ENCODE results near the gene TSPAN9. TPM values are rescaled to one million over a fixed set of nuclear protein-coding genes. Genes with fewer than 3 reads are reported as not detected.

The TSPAN9 gene
- total and polyA plus RNA-seq, 11 donors: 70.0 to 387 (median 151) TPM

- peak overlapping the region in 1 of 12 donors; percentile 7 for H3K4me3 ChIP-seq
- TF ChIP-seq CTCF (IDR thresholded peaks at IDR 0.05) (no peak), POLR2A (IDR thresholded peaks at IDR 0.05) (no peak)
- peaks cover 3 to 93% (median 67%) of the 10 kb centered on the region in 12 donors for H3K4me1 ChIP-seq
- 58 to 66% (median 61%) methylated on average over 6 of the region's 6 CpGs for WGBS, 4 donors
- ATAC-seq (peak in 2 of 4 donors; percentile 4 to 45), DNase-seq (peak in 1 of 5 donors; percentile 2)
- peaks cover 0 to 10% (median 0%) of the 10 kb centered on the region in 9 donors for H3K36me3 ChIP-seq
- peak overlapping the region; percentile 33 to 88 (median 78) for H3K27ac ChIP-seq
- H3K27me3 ChIP-seq: peaks cover 0 to 2% (median 0%) of the 10 kb centered on the region in 9 donors
- intact Hi-C loops (cut with DNase I): loop anchor here in 5 of 10 donors (2.0 to 5.0 kb wide), 2 partner anchors 34 to 37 kb away; no protein-coding TSS in a partner anchor
- H3K9me3 ChIP-seq: no peaks in the 10 kb centered on the region
Measured at GRCh38 chr12:3083241-3083920, 6.2 kb downstream of the TSPAN9 start.

GRCh38 chr12:3083921-3084347 lies 6.8 kb downstream of the TSPAN9 start:
- 58 to 85% (median 68%) methylated on average over 4 to 5 of the region's 5 CpGs for WGBS, 4 donors
- TF ChIP-seq POLR2A (IDR thresholded peaks at IDR 0.05) (peak in 1 of 2 donors; percentile 46), CTCF (IDR thresholded peaks at IDR 0.05) (no peak)
- Histone ChIP-seq H3K27ac (peak overlapping the region; percentile 19 to 88 (median 78)), H3K4me3 (peak overlapping the region in 5 of 12 donors; percentile 2 to 31 (median 17)), H3K36me3 (peaks cover 0 to 10% (median 0%) of the 10 kb centered on the region in 9 donors), H3K4me1 (peaks cover 3 to 90% (median 65%) of the 10 kb centered on the region in 12 donors), H3K9me3 (no peaks in the 10 kb centered on the region), H3K27me3 (no peaks in the 10 kb centered on the region)
- intact Hi-C loops (cut with DNase I): loop anchor here in 5 of 10 donors (2.0 to 5.0 kb wide), 2 partner anchors 33 to 37 kb away; no protein-coding TSS in a partner anchor
- ATAC-seq (peak; percentile 71 to 90 (median 75)), DNase-seq (peak; percentile 49 to 73 (median 61))

- DNase-seq (peak in 3 of 5 donors; percentile 50 to 64 (median 54)), ATAC-seq (peak in 3 of 4 donors; percentile 28 to 37 (median 35))
- peaks cover 0 to 10% (median 0%) of the 10 kb centered on the region in 9 donors for H3K36me3 ChIP-seq
- H3K9me3 ChIP-seq: no peaks in the 10 kb centered on the region
- TF ChIP-seq POLR2A (IDR thresholded peaks at IDR 0.05) (no peak), CTCF (IDR thresholded peaks at IDR 0.05) (no peak)
- no peak overlapping the region for H3K4me3 ChIP-seq
- WGBS, 4 donors: 49 to 59% (median 56%) methylated on average over 12 of the region's 12 CpGs
- peaks cover 3 to 85% (median 64%) of the 10 kb centered on the region in 12 donors for H3K4me1 ChIP-seq
- H3K27ac ChIP-seq: peak overlapping the region; percentile 19 to 88 (median 78)
- H3K27me3 ChIP-seq: no peaks in the 10 kb centered on the region
- intact Hi-C loops (cut with DNase I): loop anchor here in 4 of 10 donors (5.0 kb wide), 1 partner anchor 33 kb away; no protein-coding TSS in a partner anchor
Measured at GRCh38 chr12:3084742-3085141, 7.6 kb downstream of the TSPAN9 start.

Measured in heart left ventricle (tissue), 16 donors.